Smooth muscle cell of the brain vasculature (primary cell): Measurements from ENCODE around the gene GABRG3.
"Not testable (repeated sequence)": the region's sequence is repeated elsewhere in the genome, so short reads cannot be mapped to it uniquely, and the experiment has no call there.

Source experiments
- DNase-seq: peaks from one replicate; pipeline ENCODE4 v3.0.0-alpha.2; 2012; ENCODE audit warnings: low read depth, low spot score

The GABRG3 gene

GRCh38 chr15:27328608-27329007, 357.6 kb downstream of the GABRG3 start:
- no peak for DNase-seq

- no peak for DNase-seq
Observed at GRCh38 chr15:27330326-27330725, 359.3 kb downstream of the GABRG3 start.

GRCh38 chr15:27336676-27337075, 365.7 kb downstream of the GABRG3 start:
- no peak for DNase-seq

- no peak for DNase-seq
Observed at GRCh38 chr15:27339138-27339537, 368.2 kb downstream of the GABRG3 start.

- DNase-seq = no peak
Observed at GRCh38 chr15:27341780-27342343, 370.9 kb downstream of the GABRG3 start.

GRCh38 chr15:27342991-27343390, 372.0 kb downstream of the GABRG3 start:
- DNase-seq = no peak

- DNase-seq = no peak
Observed at GRCh38 chr15:27352136-27352535, 381.2 kb downstream of the GABRG3 start.

GRCh38 chr15:27353856-27354255, 382.9 kb downstream of the GABRG3 start:
- DNase-seq = no peak

- no peak for DNase-seq
Observed at GRCh38 chr15:27358751-27359434, 387.9 kb downstream of the GABRG3 start.

GRCh38 chr15:27359586-27359985, 388.6 kb downstream of the GABRG3 start:
- DNase-seq = no peak

- no peak for DNase-seq
Observed at GRCh38 chr15:27360316-27360715, 389.3 kb downstream of the GABRG3 start.

GRCh38 chr15:27361438-27361837, 390.5 kb downstream of the GABRG3 start:
- DNase-seq = no peak

GRCh38 chr15:27365456-27365855, 394.5 kb downstream of the GABRG3 start:
- DNase-seq = no peak

- not testable (repeated sequence) for DNase-seq
Observed at GRCh38 chr15:27377391-27377790, 406.4 kb downstream of the GABRG3 start.

GRCh38 chr15:27382361-27383025, 411.5 kb downstream of the GABRG3 start:
- DNase-seq = no peak

GRCh38 chr15:27383726-27384125, 412.7 kb downstream of the GABRG3 start:
- DNase-seq = no peak

GRCh38 chr15:27392163-27392562, 421.2 kb downstream of the GABRG3 start:
- no peak for DNase-seq

- DNase-seq = no peak
Observed at GRCh38 chr15:27396521-27396920, 425.5 kb downstream of the GABRG3 start.

- DNase-seq = no peak
Observed at GRCh38 chr15:27396996-27397395, 426.0 kb downstream of the GABRG3 start.

GRCh38 chr15:27398631-27399161, 427.7 kb downstream of the GABRG3 start:
- DNase-seq = no peak

GRCh38 chr15:27399241-27399640, 428.3 kb downstream of the GABRG3 start:
- DNase-seq = no peak

- no peak for DNase-seq
Observed at GRCh38 chr15:27401471-27401870, 430.5 kb downstream of the GABRG3 start.

GRCh38 chr15:27408428-27408827, 437.4 kb downstream of the GABRG3 start:
- DNase-seq = no peak
